ENCODE measurements around the gene TAL1.

The TAL1 gene

DNA sequence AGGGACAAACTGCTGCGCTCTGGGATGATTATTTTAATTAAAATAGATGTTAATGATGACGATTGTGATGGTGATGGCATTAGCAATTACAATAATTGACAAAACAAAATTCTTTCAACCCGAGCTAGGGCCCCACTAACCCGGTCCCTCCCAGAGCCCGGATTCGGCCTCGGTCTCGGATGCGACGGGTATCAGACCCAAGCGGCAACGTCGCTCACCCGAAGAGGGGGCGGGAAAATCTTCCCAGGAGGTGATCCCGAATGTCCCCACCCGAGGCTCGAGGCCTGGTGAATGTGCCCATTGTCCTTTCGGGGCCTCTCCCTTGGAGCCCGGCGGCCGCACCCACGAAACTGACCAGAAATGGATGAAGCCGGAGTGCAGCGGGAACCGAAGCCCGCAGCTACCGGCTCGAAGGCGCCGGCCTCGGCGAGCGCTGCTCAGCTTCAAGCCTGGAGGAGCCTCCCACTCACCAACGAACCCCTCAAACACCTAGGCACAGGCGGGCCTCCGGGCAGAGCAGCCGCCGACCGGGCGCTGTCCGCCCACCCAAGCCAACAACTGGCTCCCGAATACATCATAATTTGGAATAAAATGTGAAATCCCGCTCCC lies 1.2 kb downstream of the TAL1 start:
- intact Hi-C loops (cut with DNase I), result no loop called here
- no peak for DNase-seq

DNA sequence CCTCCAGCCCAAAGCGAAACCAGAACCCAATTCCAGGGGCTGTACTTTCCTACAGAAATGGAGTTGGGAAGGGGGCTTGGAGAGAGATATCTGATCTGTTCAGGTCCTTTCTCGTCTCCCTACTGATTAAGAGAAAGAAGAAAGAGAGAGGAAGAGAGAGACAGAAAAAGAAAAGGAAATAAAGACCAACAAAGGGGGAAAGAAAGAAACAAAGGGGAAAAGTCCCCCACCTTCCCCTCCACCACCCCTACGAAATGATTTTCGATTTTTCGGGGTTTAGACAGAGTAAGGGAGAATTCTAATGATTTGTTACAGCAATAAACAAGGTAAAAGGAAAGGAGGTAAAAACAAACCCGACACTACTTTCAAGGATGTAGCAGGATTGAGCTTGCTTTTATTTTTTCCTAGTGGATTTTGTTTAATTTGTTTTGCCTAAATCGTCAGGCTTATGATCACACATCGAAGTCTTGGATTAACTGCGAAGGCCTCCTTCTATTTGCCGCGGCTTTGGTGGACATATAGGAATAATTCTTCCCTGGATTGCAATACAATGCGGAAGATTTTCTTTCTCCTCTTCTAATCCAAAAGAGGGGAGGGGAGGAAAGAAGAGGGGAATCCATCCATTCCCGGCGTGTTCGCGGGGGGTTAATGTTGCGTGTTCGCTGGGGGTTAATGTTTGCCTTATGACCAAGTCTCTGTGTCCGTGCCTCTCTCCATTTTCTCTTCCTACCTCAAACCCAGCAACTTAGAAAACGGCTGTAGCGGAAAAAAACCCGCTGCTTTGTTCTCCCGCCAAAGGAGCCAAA lies 1.9 kb downstream of the TAL1 start:
- no peak for DNase-seq
- intact Hi-C loops (cut with DNase I), result no loop called here

- no peak for DNase-seq
- intact Hi-C loops (cut with DNase I), result no loop called here
Observed at GRCh38 chr1:47229031-47229885, 2.8 kb downstream of the TAL1 start.

DNA sequence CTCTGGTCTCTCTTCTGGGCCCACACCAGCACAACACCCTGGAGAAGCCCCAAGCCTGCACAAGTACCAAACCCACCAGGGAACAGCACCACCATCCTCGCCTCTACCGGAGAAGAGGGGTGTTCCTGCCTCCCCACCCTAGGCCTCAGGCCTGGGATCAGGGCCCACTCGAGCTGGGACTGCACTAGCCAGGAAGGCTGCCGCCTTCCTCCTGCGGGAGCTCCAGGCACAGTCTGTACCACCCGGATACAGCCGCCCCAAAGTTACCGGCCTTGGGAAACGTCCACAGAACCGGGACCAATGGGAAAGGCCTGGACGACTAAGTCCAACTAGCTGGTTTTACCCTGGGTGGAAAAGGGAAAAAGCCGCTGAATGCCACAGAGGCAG lies 3.4 kb downstream of the TAL1 start:
- no peak for DNase-seq
- intact Hi-C loops (cut with DNase I), result no loop called here

DNA sequence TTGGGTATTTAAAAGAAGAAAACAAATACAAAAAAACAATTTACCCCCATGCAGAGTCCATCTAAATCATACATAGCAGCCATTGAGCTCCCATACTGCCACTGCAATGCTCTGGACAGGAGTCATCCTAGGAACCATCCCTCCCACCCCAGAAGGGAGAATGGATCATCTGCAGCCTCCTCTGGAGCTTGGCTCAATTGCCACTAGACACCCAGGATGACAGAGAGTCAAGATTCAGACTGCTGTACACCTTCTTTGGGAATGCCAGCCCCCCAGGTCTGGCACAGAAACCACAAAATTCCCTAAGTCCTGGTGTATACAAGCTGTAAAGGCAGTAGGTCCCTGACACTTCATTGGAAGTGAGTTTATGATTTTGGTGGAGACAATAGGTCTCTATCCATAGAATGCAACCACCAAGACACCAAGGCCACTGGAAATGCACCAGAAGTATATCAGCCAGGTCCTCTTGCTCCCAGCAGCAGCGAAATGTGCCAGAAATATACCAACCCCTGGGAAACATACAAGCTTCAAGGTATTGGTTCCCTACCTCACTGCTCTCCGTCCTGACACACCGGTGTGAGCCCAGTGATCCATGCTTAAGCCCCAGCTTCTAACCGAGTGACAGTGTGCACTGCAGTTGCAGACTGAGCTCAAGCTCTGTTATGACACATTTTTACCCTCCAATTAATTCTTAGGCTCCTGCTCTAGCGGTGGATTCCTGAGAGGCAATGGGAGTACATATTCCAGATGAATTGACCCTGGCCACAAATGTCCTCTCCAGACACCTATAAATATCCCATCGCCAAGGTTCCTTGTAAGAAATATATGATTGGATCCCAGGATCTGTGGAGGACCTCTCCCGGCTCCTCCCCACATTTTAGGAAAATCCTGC lies 4.4 kb downstream of the TAL1 start:
- no peak for DNase-seq
- intact Hi-C loops (cut with DNase I), result no loop called here

- DNase-seq, result no peak
- intact Hi-C loops (cut with DNase I), result no loop called here
Observed at GRCh38 chr1:47226839-47227215, 5.2 kb downstream of the TAL1 start.

GRCh38 chr1:47226121-47226838 lies 5.7 kb downstream of the TAL1 start:
- intact Hi-C loops (cut with DNase I), result no loop called here
- no peak for DNase-seq

- intact Hi-C loops (cut with DNase I), result no loop called here
Observed at GRCh38 chr1:47225430-47226100, 6.5 kb downstream of the TAL1 start.

DNA sequence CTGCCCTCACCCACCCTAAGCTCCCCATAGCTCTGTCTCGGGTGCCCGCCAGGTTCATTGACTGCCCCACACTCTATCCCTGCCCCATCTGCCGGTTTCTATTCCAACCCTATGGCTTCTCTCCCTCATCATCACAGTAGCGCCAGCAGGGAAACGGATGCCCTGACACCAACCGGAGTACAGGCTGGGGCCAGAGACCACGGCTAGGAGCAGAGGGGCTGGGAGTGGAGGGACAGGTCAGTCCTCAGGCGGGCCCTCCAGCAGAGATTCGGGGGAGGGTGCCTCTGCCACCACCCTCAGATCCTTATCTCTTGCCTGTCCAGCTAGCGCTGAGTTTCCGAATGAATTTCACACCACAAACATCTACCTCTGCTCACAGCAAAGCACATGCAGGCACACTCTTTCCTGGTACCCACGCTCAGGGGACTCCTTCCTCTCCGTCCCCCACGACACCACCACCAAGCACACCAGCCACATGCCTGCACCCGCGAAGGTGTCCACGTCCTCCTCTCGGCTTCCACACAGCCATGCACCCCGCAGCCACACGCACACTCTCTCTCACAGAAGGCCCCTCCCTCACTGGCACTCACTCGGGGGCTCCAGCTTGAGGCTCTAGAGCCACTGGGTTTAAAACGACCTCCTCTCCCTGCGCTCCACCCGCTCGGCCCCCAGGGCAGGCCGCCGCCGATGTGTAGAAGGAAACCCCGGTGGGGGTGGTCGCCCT lies 7.2 kb downstream of the TAL1 start:
- intact Hi-C loops (cut with DNase I), result no loop called here
- no peak for DNase-seq

More at GRCh38 chr1:47225430-47226100, 6.5 kb downstream of the TAL1 start:
- DNase-seq, result no peak

DNA sequence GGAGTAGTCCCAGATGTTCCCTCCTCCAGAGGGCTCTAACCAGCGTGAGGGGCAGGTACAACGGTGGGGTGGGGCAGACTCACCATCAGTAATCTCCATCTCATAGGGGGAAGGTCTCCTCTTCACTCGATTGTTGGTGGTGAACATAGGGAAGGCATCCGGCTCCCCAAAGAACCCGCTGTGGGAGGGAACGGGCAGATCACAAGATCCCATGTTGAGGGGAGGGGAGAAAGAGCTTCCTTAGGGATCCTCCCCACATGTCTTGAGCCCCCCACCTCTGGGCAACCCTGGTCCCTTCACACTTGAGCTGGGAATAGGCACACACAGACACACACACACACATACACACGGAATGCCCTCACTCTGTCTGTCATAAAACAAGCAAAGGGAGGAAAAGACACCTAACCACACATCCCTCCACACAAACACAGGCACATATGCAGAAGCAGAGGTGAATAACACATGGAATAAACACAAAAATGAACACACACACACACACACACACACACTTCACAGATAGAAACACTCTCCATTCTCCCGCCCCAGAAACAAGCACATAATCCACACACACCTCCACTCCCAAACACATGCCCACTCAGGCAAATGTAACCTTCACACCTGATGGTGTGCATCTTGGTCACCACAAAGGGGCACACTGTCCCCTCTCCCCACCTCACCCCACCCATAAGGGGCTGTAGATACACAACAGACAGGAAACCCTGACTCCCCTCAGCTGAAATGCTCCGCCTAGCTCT lies 7.9 kb downstream of the TAL1 start:
- DNase-seq, result no peak
- intact Hi-C loops (cut with DNase I), result no loop called here

GRCh38 chr1:47223174-47223920 lies 8.7 kb downstream of the TAL1 start:
- intact Hi-C loops (cut with DNase I), result no loop called here
- no peak for DNase-seq

DNA sequence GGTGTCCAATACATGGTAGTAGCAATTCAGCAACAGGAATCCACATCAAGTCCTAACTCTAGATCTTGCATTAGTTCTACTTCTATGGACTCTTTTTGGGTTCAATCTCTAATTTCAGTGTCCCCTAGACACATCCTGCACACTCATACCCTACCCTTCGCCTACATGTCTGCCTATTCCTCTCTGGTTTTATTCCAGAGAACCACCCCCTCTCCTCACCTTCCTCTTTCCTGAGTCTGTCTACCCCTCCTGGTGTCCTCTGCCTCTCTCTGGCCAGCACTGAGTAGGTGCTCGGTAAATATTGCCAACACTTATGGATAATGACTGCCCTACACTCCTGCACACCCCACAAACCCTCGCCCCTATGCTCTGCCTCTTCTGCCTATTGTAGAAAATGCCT lies 9.5 kb downstream of the TAL1 start:
- no peak for DNase-seq
- intact Hi-C loops (cut with DNase I), result no loop called here

DNA sequence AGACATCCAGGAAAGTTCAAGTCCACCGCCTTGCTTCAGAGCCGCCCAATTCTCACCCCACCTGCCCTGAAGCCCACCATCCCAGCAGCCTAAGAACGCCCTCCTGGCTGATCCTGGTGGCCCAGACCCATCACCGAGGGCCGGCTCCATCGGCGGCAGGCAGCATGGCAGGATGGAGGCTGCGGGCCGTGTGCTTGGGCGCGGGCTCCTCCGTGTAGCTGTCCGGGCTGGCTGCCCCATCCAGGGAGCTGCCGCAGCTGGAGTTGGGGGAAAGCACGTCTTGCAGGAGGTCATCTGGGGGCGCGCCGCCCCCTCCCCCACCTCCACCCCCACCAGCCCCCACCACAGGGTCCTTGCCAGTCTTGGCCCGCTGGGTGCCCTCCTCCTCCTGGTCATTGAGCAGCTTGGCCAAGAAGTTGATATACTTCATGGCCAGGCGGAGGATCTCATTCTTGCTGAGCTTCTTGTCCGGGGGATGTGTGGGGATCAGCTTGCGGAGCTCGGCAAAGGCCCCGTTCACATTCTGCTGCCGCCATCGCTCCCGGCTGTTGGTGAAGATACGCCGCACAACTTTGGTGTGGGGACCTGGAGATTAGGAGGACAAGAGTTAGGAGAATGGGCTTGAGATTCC lies 12.3 kb downstream of the TAL1 start:
- no peak for DNase-seq
- intact Hi-C loops (cut with DNase I), result no loop called here

DNA sequence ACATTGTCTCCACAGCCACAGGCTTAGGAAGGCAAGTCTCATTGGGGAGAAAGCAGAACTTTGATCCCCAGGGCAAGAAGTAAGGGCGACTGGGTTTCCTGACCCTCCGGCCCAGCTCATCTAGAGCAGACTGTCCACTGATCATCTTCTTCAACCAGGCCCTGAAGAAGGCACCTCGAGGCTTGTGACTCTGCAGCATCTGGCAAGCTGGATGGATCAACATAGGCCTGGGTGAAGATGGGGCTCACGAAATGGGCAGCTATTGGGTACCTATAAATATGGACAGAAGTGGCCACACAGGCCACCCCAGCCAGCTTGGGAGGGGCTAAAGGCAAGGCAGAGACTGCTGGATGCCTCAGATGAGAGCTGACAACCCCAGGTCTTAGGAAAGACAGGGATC lies 13.0 kb downstream of the TAL1 start:
- intact Hi-C loops (cut with DNase I), result no loop called here
- DNase-seq, result no peak

DNA sequence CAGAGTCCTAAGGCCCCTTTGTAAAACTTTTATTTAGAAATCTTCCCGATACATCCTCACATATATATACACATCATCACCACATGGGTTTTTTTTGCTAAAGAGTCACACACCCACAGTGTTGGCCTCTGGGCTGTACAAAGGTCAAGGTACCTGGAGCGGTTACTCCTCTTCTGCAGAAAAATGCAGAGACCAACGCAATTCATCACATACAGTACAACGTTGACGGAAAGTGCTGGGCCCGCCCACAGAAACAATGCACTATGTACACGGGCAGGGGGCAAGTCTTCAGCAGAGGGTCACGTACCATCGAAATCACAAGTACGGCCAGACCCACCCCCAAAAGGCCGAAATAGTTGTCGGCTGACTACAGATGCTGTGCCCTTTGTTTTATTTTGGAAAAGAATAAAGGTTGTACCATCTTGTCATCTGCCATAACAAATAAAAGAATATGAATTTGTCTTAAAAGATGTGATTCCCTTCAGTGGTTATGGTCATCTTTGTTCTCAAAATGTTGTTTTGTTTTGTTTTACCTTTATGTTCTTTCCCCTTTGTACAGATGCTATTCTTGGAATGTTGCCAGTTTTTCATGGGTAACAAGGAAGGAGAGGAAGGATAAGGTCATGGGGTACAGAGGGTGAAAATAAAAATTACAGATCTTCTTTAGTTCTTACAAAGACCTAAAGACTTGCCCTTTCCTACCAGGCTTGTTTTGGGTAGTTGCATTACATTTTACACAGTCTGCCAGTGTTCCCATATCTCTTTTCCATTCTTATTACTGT lies 15.6 kb downstream of the TAL1 start:
- DNase-seq, result no peak
- intact Hi-C loops (cut with DNase I), result no loop called here
